ENCODE results near the gene OTOL1.
"Not testable (repeated sequence)": the region's sequence is repeated elsewhere in the genome, so short reads cannot be mapped to it uniquely, and the experiment has no call there.

OTOL1 gene

GRCh38 chr3:161496508-161496907 lies at the start of gene OTOL1:
TSS of gene OTOL1 (plus strand) at chr3:161496808. CDS start at chr3:161496808, 0 bp downstream.
- no peak for DNase-seq

DNA sequence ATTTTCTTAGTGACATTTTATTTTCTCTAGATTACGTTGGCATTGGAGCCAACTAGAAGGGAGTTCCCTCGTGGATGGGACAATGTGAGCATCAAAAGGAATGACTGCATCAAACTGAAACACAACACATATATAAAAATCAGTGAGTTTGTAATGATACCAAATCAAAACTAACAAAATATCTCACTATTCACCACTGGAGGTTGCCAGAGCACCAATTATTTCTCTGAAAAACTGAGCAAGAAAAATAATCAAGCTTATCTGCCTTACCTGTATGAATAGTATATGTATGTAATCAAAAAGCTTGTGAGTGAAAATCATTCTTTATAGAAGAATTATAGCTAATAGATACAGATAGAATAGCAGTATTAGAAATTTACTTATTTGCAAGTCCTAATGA lies 46.8 kb upstream of the OTOL1 start:
- DNase-seq: no peak

- DNase-seq: no peak
Observed at GRCh38 chr3:161452179-161452578, 44.4 kb upstream of the OTOL1 start.

DNA sequence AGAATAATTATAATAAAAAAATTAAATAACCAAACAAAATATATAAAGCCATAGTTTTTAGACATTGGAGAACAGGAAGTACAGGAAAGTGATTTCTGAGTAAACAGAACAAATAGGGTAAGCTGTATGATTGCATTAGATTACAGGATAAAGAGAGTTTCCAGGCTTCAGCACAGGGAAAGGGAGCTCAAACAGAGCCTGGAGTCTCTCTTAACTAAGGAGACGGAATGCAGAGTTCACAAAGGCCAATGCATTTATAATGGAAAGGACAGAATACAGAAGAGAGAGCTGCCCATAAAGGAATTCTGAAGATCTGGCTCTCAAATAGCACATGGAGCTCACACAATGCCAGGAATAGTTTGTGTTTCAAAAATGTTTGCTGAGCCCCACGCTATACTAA lies 42.0 kb upstream of the OTOL1 start:
- no peak for DNase-seq

GRCh38 chr3:161455962-161456361 lies 40.6 kb upstream of the OTOL1 start:
- no peak for DNase-seq

GRCh38 chr3:161462138-161462537 lies 34.5 kb upstream of the OTOL1 start:
- no peak for DNase-seq

DNA sequence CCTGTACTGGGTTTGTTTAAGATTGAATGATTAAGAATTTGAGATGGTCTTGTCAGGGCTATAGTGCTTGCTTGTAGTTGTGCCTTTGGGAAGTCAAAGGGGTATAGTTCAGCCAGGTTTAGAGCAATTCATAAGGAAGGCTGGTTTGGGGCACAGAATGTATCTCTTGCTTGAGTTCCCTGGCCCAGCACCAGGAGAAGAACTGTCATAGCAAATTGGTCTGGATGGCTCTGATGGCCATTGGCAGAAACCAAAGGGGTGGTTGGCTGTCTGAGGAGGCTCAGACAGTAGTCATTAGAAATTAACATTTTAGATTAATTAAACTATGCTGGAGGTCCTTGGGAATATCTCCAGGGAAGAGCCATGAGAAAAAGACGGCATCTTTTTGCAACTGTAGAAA lies 25.4 kb upstream of the OTOL1 start:
- no peak for DNase-seq

DNA sequence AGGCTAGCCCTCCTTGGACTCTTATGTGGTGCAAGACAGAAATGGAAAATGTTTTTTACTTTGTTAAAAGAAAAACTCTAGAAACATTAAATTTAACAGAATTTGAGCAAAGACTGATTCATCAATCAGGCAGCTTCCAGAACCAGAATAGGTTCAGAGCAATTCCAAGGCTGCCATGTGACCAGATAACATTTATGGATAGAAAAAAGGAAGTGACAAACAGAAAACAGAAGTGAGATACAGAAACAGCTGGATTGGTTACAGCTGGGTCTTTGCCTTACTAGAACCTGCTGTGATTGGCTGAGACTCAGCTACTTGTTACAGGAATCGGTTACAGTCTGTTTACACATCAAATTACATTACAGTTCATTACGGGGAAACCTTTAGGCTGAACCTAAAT lies 22.5 kb upstream of the OTOL1 start:
- DNase-seq: no peak

GRCh38 chr3:161474741-161475140 lies 21.9 kb upstream of the OTOL1 start:
- no peak for DNase-seq

DNA sequence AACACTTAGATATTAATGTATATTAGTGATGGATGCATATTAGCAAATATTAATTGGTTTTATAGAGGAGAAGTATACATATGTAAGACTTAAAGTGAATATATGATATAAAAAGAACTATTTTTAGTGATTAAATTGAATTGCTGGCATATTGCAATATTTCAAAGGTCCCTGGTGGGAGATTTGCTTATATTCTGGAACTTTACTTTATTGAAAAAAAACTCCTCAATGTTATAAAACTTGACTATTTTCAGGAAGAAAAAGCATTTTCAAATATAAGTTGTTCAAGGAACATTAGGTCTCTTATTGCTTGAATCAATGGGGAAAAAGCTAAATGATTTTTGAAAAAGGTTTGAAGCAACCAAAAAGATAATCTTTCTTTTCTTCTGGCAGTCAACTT lies 21.4 kb upstream of the OTOL1 start:
- DNase-seq: no peak

DNA sequence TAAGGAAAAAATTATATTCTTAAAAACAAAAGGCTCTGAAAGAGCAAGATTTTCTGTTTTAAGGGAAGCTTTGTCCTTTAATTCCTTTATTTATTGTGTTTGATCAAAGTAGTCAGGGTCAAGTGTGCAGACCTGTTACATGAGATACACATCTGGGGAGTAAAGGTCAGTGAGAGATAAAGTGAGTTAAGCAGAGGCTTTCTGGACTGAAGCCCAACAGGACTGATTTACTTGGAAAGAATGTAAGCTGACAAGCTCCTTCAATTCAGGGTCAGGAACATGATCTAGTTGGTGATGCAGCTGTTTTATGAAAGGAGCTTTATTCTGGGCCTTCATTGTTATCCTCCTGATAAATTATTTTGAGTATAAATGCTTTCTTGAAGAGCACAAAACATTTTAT lies 20.7 kb upstream of the OTOL1 start:
- DNase-seq: no peak

- DNase-seq: no peak
Observed at GRCh38 chr3:161484226-161484625, 12.4 kb upstream of the OTOL1 start.

DNA sequence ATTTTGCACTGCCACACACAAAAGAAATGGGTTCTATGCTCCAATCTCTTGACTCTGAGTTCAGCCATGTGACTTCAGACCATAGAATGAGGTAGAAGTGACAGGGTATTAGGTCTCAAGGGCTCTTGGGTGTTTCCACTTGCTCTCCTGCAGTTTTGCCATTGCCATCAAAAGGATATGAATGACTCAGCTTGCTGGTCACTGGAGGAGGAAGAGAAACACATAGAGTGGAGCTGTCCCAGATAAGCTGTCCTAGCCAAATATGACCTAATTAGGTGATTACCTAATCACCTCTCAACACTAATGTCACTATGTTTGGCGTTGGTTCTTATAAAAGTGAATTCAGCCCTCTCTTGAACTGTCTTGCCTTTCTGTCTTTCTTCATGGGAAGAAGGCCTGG lies 8.3 kb upstream of the OTOL1 start:
- DNase-seq: not testable (repeated sequence)

- no peak for DNase-seq
Observed at GRCh38 chr3:161489395-161489794, 7.2 kb upstream of the OTOL1 start.

DNA sequence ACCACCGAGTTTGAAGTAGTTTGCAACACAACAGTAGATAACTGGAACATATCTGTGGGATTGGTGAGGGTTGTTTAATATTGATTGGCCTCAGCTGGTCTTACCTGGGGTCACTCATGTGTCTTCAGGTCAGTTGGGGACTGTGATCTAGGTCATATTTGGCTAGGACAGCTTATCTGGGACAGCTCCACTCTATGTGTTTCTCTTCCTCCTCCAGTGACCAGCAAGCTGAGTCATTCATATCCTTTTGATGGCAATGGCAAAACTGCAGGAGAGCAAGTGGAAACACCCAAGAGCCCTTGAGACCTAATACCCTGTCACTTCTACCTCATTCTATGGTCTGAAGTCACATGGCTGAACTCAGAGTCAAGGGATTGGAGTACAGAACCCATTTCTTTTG lies 5.8 kb upstream of the OTOL1 start:
- not testable (repeated sequence) for DNase-seq

DNA sequence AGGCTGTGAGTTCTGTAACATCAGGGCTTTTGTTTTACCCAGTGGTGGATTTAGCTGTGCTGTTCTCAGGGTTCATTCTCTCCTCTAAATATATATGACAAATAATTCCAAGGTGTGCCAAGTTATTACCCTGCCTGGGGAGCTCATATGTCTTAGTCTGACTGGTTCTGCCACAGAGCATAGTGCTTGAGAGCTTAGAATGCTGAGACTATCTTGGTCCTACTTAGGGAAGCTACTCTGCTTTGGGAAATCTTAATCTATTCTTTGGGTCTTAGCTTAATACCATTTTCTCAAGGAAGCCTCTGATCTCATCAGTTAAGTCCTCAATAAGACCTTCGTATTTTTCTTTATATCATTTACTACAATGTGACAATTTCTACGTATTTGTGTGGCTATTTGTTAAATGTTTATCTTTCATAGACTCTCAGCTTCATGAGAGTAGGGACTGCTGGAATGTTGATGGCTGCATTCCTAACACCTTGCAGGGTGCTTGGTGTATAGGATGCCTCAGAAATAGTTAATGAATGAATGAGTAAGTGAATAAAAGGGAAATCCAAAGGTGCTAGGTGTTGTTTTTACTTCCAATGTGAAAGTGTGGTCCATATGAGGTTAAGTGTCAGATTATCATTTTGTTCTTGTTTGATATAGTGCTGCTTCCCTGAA lies 1.8 kb downstream of the OTOL1 start:
- no peak for DNase-seq

DNA sequence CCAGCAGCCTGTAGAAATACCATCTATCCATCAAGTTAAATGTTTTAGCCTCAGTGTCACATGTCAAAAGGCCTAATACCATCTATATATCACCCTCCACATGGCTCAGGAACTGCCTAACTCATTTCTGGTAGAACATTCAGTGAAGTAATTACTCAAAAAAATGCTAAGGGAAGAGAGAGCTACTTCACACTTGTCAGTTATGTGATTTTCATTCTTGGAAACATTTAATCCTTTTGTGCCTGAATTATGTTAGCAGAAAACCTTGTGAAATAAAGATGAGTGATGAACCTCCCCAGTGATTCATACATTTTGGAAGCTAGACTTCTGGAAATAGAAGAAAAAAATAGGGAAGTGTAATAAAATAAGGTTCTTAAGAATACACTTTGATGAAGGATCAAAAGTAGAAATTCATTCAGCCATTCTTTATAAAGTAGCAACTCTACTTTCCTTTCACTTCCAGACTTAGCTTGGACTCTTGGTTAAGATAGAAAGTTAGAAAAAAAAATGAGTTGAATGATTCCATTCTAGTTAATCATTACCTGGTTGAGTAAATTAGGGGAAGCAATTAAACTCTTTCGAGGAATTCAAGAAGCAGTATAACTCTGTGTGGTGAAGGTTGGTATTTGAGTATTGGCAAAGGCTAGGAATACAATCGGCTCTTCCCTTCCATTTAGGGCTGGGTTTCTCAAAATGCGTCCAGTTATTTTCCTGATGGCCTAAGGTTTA lies 3.6 kb downstream of the OTOL1 start:
- no peak for DNase-seq

DNA sequence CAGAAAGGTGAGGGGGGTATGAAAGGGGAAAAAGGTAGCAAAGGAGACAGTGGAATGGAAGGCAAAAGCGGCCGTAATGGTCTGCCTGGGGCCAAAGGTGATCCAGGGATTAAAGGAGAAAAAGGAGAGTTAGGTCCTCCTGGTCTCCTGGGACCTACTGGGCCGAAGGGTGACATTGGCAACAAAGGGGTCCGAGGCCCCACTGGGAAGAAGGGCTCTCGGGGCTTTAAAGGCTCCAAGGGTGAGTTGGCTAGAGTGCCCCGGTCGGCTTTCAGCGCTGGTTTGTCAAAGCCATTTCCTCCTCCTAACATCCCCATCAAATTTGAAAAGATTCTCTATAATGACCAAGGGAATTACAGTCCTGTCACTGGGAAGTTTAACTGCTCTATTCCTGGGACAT lies 6.7 kb downstream of the OTOL1 start:
- DNase-seq: no peak

- no peak for DNase-seq
Observed at GRCh38 chr3:161508852-161509477, 12.4 kb downstream of the OTOL1 start.

- no peak for DNase-seq
Observed at GRCh38 chr3:161510510-161511260, 14.1 kb downstream of the OTOL1 start.

DNA sequence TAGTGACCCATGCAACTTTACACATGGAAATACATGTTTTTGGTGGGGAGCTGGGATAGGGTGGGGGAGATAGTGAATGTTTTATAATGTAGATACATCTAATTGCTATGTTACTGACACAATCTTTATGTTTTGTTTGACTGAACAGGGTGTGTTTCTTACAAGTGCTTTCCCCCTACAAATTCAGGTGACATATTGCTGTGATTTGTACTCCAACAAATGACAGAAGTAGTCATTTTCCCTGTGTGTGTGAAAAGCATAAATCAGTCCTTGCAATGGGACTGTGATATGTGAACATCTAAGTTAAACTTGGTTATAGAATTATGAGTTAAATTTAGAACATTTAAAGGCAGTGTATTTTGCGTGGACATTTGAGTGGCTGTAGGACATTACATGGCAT lies 27.3 kb downstream of the OTOL1 start:
- no peak for DNase-seq

- no peak for DNase-seq
Observed at GRCh38 chr3:161531930-161532329, 35.3 kb downstream of the OTOL1 start.

- DNase-seq: no peak
Observed at GRCh38 chr3:161540594-161540993, 44.0 kb downstream of the OTOL1 start.

- no peak for DNase-seq
Observed at GRCh38 chr3:161545824-161546223, 49.2 kb downstream of the OTOL1 start.
